HepG2 (cell line): Measurements from ENCODE around the gene EIF3J. TPM values are rescaled to one million over a fixed set of nuclear protein-coding genes. Genes with fewer than 3 reads are reported as not detected.

Experiments used
- ARID2 ChIP-seq: sonication (generic); formaldehyde crosslinking; IDR thresholded peaks from 2 replicates; pipeline ENCODE4 v1.8.1; 2022; ENCODE audit warnings: mild to moderate bottlenecking, missing genetic modification reagents, borderline replicate concordance
- CBX5 ChIP-seq: sonication (generic); formaldehyde crosslinking; IDR thresholded peaks from 2 replicates; pipeline ENCODE4 v1.4.0; 2020; ENCODE audit warnings: missing genetic modification reagents, borderline replicate concordance
- FOXP1 ChIP-seq, 2 experiments: fragments of 450-650 bp in 1 of 2; IDR thresholded peaks; 2 replicates each; pipeline ENCODE4 v1.6.1; 2017 to 2018; ENCODE audit warnings: antibody characterized with exemption in 1 of 2
- HINFP ChIP-seq: sonication (generic); formaldehyde crosslinking; IDR thresholded peaks from 2 replicates; pipeline ENCODE4 v1.4.0; 2020; ENCODE audit warnings: low read depth, mild to moderate bottlenecking, missing genetic modification reagents
- HOXA9 ChIP-seq: sonication (generic); formaldehyde crosslinking; IDR thresholded peaks from 2 replicates; pipeline ENCODE4 v1.8.1; 2022; ENCODE audit warnings: missing genetic modification reagents, mild to moderate bottlenecking, moderate library complexity, borderline replicate concordance
- KLF15 ChIP-seq: sonication (generic); formaldehyde crosslinking; IDR thresholded peaks from 2 replicates; pipeline ENCODE4 v1.8.1; 2023; ENCODE audit warnings: borderline replicate concordance, mild to moderate bottlenecking, inconsistent platforms, missing genetic modification reagents, mixed read lengths
- MAFG ChIP-seq: sonication (generic); formaldehyde crosslinking; IDR thresholded peaks from 2 replicates; pipeline ENCODE4 v1.5.1; 2020; ENCODE audit warnings: mild to moderate bottlenecking, missing genetic modification reagents
- RBAK ChIP-seq: sonication (generic); formaldehyde crosslinking; IDR thresholded peaks from 2 replicates; pipeline ENCODE4 v1.5.1; 2020; ENCODE audit warnings: mild to moderate bottlenecking, missing genetic modification reagents
- SMAD3 ChIP-seq: sonication (generic); formaldehyde crosslinking; IDR thresholded peaks from 2 replicates; pipeline ENCODE4 v1.4.0; 2020; ENCODE audit warnings: missing genetic modification reagents
- SP140L ChIP-seq: sonication (generic); formaldehyde crosslinking; IDR thresholded peaks from 2 replicates; pipeline ENCODE4 v1.4.0; 2020; ENCODE audit warnings: missing genetic modification reagents, borderline replicate concordance
- STAT6 ChIP-seq: sonication (generic); formaldehyde crosslinking; IDR thresholded peaks from 2 replicates; pipeline ENCODE4 v1.4.0; 2020; ENCODE audit warnings: missing genetic modification reagents, mild to moderate bottlenecking, borderline replicate concordance
- UBTF ChIP-seq: sonication (generic); formaldehyde crosslinking; IDR thresholded peaks from 2 replicates; pipeline ENCODE4 v1.4.0; 2020; ENCODE audit warnings: mild to moderate bottlenecking, missing genetic modification reagents
- ZNF296 ChIP-seq: sonication (generic); formaldehyde crosslinking; conservative IDR thresholded peaks from 2 replicates; pipeline ENCODE4 v1.5.0; 2020; ENCODE audit warnings: mild to moderate bottlenecking, missing genetic modification reagents
- ZNF329 ChIP-seq: sonication (generic); formaldehyde crosslinking; IDR thresholded peaks from 2 replicates; pipeline ENCODE4 v1.9.0; 2021; ENCODE audit warnings: low read depth, mild to moderate bottlenecking, missing genetic modification reagents
- polyA plus RNA-seq, 8 experiments: library from polyadenylated mRNA; depleted of rRNA in 3 of 8; stranded (reverse) in 7 of 8; unstranded in 1 of 8; fragments of >200 nt; fragmentation: Illumina TruSeq in 4 of 8; extraction: Trizol in 4 of 8; gene quantifications; 2 replicates each; pipeline versions ENCODE4 v1.2.1 to v1.2.3, GENCODE V29; 2011 to 2016; ENCODE audit warnings: low read depth in 4 of 8, missing spikeins in 1 of 8, mixed read lengths in 1 of 8; ENCODE audit not compliant: insufficient read depth in 1 of 8
- total RNA-seq, 5 experiments: library from RNA; depleted of rRNA; stranded (reverse); fragments of >200 nt; fragmentation: Illumina TruSeq; extraction: Trizol; gene quantifications; 2 replicates each; pipeline ENCODE4 v1.2.3, GENCODE V29; 2016; ENCODE audit warnings: low read depth in 1 of 5
- TF ChIP-seq, protein P1 (sequence below): sonication (generic); formaldehyde crosslinking; IDR thresholded peaks from 2 replicates; pipeline ENCODE4; 2020; ENCODE audit warnings: missing genetic modification reagents, mild to moderate bottlenecking, borderline replicate concordance
- TF ChIP-seq, protein P2 (sequence below): sonication (generic); formaldehyde crosslinking; IDR thresholded peaks from 2 replicates; pipeline ENCODE4 v1.8.0; 2022; ENCODE audit warnings: missing genetic modification reagents, mild to moderate bottlenecking, moderate library complexity, borderline replicate concordance

EIF3J gene
- total and polyA plus RNA-seq, 2 of the 13 experiments (the other 11 are each of a cell fraction or from before 2014, with no cell fraction given), result 51.7 to 69.2 TPM

DNA sequence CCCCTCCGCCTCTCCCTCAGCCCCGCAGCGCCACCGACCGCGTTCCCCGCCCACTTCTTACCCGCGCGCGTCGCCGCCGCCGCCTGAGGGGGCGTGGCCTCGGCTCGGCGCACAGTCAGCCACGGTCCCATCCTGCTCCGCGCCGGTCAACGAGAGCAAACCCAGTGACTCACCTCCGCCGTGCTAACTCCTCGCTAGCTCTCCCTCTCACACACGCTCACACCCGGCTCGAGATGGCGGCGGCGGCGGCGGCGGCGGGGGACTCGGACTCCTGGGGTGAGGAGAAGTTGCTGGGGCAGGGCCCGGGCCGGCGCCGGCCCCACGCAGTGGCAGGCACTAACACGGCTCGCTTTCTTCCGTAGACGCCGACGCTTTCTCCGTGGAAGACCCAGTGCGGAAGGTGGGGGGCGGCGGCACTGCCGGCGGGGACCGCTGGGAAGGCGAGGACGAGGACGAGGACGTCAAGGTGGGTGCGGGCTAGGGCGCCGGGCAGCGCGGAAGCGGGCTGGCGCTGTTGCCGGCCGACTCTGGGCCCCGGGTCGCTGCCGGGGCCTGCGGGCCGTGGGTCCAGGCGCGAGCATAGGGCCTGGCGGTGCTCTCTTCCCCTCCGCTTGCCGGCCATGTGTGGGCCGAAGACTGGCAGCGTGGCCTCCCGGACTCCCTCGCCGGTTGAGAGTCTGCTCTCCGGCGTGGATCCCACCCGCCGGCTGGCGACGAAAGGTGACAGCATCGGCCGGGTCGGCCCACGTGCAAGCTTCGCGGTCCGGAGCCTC is at the start of gene EIF3J (continued):
- TF ChIP-seq MAFG (CRISPR knock-in tag) (peak; percentile 56; the same call in 1 of the 2 replicates), HINFP (no peak), RBAK (CRISPR knock-in tag) (no peak), KLF15 (CRISPR knock-in tag) (0 out of 2 replicates have a peak, but pooled peaks have one; percentile 47), CBX5 (CRISPR knock-in tag) (no peak), ZNF329 (no peak), ARID2 (CRISPR knock-in tag) (no peak), ZNF296 (CRISPR knock-in tag) (no peak), SMAD3 (no peak; the same call in 1 of the 2 replicates), UBTF (CRISPR knock-in tag) (peak; percentile 91), STAT6 (no peak), SP140L (no peak), HOXA9 (CRISPR knock-in tag) (no peak; the same call in 1 of the 2 replicates), FOXP1 (IDR thresholded peaks at IDR 0.05) (no peak), FOXP1 (CRISPR knock-in tag; IDR thresholded peaks at IDR 0.05) (no peak)
- TF ChIP-seq, protein P1, sequence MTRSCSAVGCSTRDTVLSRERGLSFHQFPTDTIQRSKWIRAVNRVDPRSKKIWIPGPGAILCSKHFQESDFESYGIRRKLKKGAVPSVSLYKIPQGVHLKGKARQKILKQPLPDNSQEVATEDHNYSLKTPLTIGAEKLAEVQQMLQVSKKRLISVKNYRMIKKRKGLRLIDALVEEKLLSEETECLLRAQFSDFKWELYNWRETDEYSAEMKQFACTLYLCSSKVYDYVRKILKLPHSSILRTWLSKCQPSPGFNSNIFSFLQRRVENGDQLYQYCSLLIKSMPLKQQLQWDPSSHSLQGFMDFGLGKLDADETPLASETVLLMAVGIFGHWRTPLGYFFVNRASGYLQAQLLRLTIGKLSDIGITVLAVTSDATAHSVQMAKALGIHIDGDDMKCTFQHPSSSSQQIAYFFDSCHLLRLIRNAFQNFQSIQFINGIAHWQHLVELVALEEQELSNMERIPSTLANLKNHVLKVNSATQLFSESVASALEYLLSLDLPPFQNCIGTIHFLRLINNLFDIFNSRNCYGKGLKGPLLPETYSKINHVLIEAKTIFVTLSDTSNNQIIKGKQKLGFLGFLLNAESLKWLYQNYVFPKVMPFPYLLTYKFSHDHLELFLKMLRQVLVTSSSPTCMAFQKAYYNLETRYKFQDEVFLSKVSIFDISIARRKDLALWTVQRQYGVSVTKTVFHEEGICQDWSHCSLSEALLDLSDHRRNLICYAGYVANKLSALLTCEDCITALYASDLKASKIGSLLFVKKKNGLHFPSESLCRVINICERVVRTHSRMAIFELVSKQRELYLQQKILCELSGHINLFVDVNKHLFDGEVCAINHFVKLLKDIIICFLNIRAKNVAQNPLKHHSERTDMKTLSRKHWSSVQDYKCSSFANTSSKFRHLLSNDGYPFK (CRISPR knock-in tag), result peak; percentile 54; the same call in 1 of the 2 replicates
- TF ChIP-seq, protein P2, sequence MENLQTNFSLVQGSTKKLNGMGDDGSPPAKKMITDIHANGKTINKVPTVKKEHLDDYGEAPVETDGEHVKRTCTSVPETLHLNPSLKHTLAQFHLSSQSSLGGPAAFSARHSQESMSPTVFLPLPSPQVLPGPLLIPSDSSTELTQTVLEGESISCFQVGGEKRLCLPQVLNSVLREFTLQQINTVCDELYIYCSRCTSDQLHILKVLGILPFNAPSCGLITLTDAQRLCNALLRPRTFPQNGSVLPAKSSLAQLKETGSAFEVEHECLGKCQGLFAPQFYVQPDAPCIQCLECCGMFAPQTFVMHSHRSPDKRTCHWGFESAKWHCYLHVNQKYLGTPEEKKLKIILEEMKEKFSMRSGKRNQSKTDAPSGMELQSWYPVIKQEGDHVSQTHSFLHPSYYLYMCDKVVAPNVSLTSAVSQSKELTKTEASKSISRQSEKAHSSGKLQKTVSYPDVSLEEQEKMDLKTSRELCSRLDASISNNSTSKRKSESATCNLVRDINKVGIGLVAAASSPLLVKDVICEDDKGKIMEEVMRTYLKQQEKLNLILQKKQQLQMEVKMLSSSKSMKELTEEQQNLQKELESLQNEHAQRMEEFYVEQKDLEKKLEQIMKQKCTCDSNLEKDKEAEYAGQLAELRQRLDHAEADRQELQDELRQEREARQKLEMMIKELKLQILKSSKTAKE, result peak; percentile 19; the same call in 1 of the 2 replicates
